ENCODE measurements around the gene FGF14. TPM values are rescaled to one million over a fixed set of nuclear protein-coding genes. Genes with fewer than 3 reads are reported as not detected.

Gene FGF14
- total and polyA plus RNA-seq, 8 donors, result 0.42 to 2.4 (median 1.1) TPM

DNA sequence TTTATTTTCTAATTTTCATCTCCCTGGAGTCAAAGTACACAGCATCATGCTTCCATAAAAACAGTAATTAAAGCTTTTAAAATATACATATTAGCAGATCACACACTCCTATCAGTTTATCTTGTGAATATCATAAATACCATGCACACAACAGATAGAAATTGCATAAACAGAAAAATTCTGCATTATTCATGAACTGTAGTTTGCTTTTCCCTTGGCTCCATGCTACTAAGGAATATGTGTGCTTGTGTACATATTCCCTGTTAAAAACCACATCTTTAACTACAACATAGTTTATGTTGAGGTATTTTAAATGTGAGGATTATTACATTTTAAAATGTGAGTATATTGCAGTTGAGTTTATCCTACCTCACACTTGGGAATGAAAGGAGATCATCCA is 193.5 kb downstream of the FGF14 start:
- DNase-seq, result no peak
- Histone ChIP-seq H3K27me3 (no peaks in the 10 kb centered on the region), H3K9me3 (no peaks in the 10 kb centered on the region), H3K4me3 (no peak overlapping the region), H3K36me3 (no peaks in the 10 kb centered on the region), H3K4me1 (no peaks in the 10 kb centered on the region), H3K27ac (no peak overlapping the region)
- intact Hi-C loops (cut with DNase I), result no loop called here
- no peak for FAIRE-seq
- TF ChIP-seq, protein P1, sequence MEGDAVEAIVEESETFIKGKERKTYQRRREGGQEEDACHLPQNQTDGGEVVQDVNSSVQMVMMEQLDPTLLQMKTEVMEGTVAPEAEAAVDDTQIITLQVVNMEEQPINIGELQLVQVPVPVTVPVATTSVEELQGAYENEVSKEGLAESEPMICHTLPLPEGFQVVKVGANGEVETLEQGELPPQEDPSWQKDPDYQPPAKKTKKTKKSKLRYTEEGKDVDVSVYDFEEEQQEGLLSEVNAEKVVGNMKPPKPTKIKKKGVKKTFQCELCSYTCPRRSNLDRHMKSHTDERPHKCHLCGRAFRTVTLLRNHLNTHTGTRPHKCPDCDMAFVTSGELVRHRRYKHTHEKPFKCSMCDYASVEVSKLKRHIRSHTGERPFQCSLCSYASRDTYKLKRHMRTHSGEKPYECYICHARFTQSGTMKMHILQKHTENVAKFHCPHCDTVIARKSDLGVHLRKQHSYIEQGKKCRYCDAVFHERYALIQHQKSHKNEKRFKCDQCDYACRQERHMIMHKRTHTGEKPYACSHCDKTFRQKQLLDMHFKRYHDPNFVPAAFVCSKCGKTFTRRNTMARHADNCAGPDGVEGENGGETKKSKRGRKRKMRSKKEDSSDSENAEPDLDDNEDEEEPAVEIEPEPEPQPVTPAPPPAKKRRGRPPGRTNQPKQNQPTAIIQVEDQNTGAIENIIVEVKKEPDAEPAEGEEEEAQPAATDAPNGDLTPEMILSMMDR (IDR thresholded peaks at IDR 0.05), result no peak
- ATAC-seq, result no peak

DNA sequence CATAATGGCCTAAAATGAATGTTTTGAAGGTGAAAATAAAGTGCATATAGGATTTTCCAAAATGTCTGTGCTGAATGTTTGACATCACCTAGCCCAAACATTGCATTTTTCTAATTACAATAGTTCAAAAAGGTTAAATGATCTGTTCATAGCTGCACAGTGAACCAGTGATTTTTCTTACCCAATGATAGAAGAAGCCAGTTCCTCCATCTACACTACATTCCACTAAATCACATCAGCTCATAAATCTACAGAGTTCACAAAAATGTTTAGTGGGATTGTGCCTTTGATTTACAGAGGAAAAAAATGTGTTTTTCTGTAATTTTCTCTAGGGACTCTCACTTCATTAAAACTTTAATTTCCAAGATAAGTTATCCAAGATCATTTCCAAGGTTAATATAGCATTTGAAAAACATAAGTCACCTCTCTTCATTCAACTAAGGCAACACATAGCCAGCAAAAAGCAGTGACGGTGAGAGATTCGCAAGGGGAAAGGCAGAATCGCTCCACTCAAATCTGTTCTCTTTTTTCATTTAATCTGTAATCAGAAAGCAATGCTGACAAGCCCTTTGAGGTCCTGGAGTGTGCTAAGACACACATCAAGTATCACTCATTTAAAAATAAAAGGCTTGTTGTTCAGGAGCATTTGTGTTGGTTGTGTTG is 194.0 kb downstream of the FGF14 start:
- no peaks in the 10 kb centered on the region for H3K27me3 ChIP-seq
- H3K9me3 ChIP-seq, result no peaks in the 10 kb centered on the region
- 79 to 91% methylated on average over 3 of the region's 3 CpGs for WGBS, 2 donors
- ATAC-seq (no peak), DNase-seq (no peak), FAIRE-seq (no peak)
- H3K4me1 ChIP-seq, result no peaks in the 10 kb centered on the region
- no peak overlapping the region for H3K4me3 ChIP-seq
- intact Hi-C loops (cut with DNase I), result no loop called here
- H3K27ac ChIP-seq, result no peak overlapping the region
- TF ChIP-seq, protein P1 (IDR thresholded peaks at IDR 0.05), result no peak
- H3K36me3 ChIP-seq, result no peaks in the 10 kb centered on the region

GRCh38 chr13:102203718-102204117 is 198.1 kb downstream of the FGF14 start:
- Histone ChIP-seq H3K4me3 (no peak overlapping the region), H3K4me1 (no peaks in the 10 kb centered on the region), H3K36me3 (no peaks in the 10 kb centered on the region), H3K27ac (no peak overlapping the region), H3K9me3 (no peaks in the 10 kb centered on the region), H3K27me3 (no peaks in the 10 kb centered on the region)
- FAIRE-seq (no peak), ATAC-seq (no peak), DNase-seq (no peak)
- intact Hi-C loops (cut with DNase I), result no loop called here
- TF ChIP-seq, protein P1 (IDR thresholded peaks at IDR 0.05), result no peak

DNA sequence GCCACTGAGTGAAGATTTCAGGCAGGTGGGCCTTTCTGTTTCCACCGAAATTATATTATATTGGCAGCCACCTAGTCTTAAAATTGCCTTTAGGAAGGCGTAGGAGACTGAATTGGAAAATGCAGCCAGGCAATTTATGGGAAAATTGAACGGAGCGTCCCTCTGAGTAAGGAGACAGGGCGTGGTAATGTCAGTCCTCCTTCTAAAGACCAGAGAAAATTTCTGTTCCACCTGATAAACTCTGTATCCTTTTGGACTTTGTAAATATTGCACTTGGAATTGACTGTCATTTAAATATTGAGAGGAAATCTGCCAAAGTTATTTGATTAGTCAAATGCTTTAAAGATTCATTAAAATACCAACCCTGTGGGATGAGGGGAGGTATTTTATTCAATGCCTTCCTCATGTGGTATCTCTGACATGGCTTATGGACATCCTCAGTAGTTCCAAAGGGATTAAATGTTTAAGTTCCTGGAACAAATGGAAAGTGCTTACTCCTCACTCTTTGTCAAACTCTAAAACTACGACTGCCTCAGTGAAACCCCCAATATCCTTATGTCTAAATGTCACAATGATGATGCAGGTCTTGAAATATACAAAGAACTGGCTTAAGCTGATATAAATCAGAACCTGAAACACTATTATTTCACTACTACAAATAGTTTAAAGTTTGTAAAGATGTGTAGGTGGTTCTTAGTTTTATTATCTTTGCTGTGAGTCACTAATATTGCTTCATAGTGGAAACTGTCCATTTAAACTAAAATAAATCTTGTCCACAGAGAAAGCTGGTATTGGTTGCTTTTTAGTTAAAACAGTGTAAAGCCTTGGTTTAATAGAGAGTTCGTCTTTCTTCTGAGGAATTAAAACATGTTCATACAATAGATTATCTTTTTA is 203.2 kb downstream of the FGF14 start:
- H3K36me3 ChIP-seq, result no peaks in the 10 kb centered on the region
- ATAC-seq (no peak), DNase-seq (no peak), FAIRE-seq (no peak)
- intact Hi-C loops (cut with DNase I), result no loop called here
- H3K27ac ChIP-seq, result no peak overlapping the region
- H3K9me3 ChIP-seq, result no peaks in the 10 kb centered on the region
- H3K4me1 ChIP-seq, result no peaks in the 10 kb centered on the region
- TF ChIP-seq, protein P1 (IDR thresholded peaks at IDR 0.05), result no peak
- no peaks in the 10 kb centered on the region for H3K27me3 ChIP-seq
- no peak overlapping the region for H3K4me3 ChIP-seq
- WGBS, 2 donors, result 55 to 57% methylated on average over 7 of the region's 7 CpGs

DNA sequence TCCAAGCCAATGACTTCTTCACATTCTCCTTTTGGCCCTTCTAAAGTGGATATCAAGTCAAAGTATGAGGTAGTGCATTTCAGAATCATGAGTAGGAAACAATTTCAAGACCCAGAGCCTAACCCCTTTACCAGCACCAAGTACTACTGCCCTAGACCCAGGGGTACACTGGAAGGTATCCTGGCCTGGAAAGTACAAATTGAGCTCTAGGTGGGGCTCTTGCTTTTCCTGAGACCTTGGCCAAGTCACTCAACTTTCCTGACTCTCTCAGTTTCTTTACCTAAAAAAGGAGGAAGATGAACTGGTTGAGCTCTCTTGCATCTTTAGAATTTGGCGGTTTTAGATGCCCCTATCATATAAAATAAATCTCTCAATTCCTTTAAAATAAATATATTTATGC is 204.7 kb downstream of the FGF14 start:
- intact Hi-C loops (cut with DNase I), result no loop called here
- no peaks in the 10 kb centered on the region for H3K27me3 ChIP-seq
- no peak for FAIRE-seq
- TF ChIP-seq, protein P1 (IDR thresholded peaks at IDR 0.05), result no peak
- ATAC-seq, result peak in 1 of 4 donors; percentile 27
- 39 to 69% methylated on average over 1 of the region's 1 CpG for WGBS, 2 donors
- no peaks in the 10 kb centered on the region for H3K36me3 ChIP-seq
- H3K9me3 ChIP-seq, result no peaks in the 10 kb centered on the region
- no peak overlapping the region for H3K4me3 ChIP-seq
- no peak overlapping the region for H3K27ac ChIP-seq
- no peaks in the 10 kb centered on the region for H3K4me1 ChIP-seq
- no peak for DNase-seq
